Activated T-cell treated with anti-CD3 and anti-CD28 coated beads for 48 hours (primary cell): ENCODE results near the gene EPHB1.
"Not testable (repeated sequence)": the region's sequence is repeated elsewhere in the genome, so short reads cannot be mapped to it uniquely, and the experiment has no call there.

Experiments used
- DNase-seq: peaks from one replicate; pipeline ENCODE4 v3.0.0-alpha.2; 2020; ENCODE audit warnings: low read depth

Gene EPHB1

GRCh38 chr3:135005616-135006015, 210.6 kb downstream of the EPHB1 start:
- not testable (repeated sequence) for DNase-seq

GRCh38 chr3:135007607-135008006, 212.5 kb downstream of the EPHB1 start:
- DNase-seq = no peak

- no peak for DNase-seq
Observed at GRCh38 chr3:135008326-135008725, 213.3 kb downstream of the EPHB1 start.

GRCh38 chr3:135009014-135009413, 214.0 kb downstream of the EPHB1 start:
- no peak for DNase-seq

- DNase-seq = no peak
Observed at GRCh38 chr3:135012101-135012500, 217.0 kb downstream of the EPHB1 start.

- no peak for DNase-seq
Observed at GRCh38 chr3:135013206-135013605, 218.1 kb downstream of the EPHB1 start.

GRCh38 chr3:135014566-135014965, 219.5 kb downstream of the EPHB1 start:
- no peak for DNase-seq

GRCh38 chr3:135017003-135017893, 222.2 kb downstream of the EPHB1 start:
- DNase-seq = no peak

- no peak for DNase-seq
Observed at GRCh38 chr3:135018149-135018923, 223.3 kb downstream of the EPHB1 start.

- no peak for DNase-seq
Observed at GRCh38 chr3:135020181-135020580, 225.1 kb downstream of the EPHB1 start.

- no peak for DNase-seq
Observed at GRCh38 chr3:135023996-135024658, 229.1 kb downstream of the EPHB1 start.

GRCh38 chr3:135030768-135031615, 235.9 kb downstream of the EPHB1 start:
- DNase-seq = not testable (repeated sequence)

- DNase-seq = no peak
Observed at GRCh38 chr3:135033737-135034136, 238.7 kb downstream of the EPHB1 start.

GRCh38 chr3:135034291-135034768, 239.3 kb downstream of the EPHB1 start:
- DNase-seq = no peak

- DNase-seq = no peak
Observed at GRCh38 chr3:135034891-135035440, 239.9 kb downstream of the EPHB1 start.

- no peak for DNase-seq
Observed at GRCh38 chr3:135038186-135038585, 243.1 kb downstream of the EPHB1 start.

- DNase-seq = not testable (repeated sequence)
Observed at GRCh38 chr3:135039536-135039935, 244.5 kb downstream of the EPHB1 start.

- no peak for DNase-seq
Observed at GRCh38 chr3:135040321-135041240, 245.5 kb downstream of the EPHB1 start.

GRCh38 chr3:135041601-135042000, 246.5 kb downstream of the EPHB1 start:
- no peak for DNase-seq

- no peak for DNase-seq
Observed at GRCh38 chr3:135047061-135047460, 252.0 kb downstream of the EPHB1 start.
